GM18499 (cell line): ENCODE results near the gene SCUBE3.

Experiments
- ATAC-seq: cut with Tn5 transposase; IDR thresholded peaks from one replicate; pipeline ENCODE4 v1.9.1; 2021; ENCODE audit warnings: moderate number of reproducible peaks; ENCODE audit not compliant: insufficient read depth, unreplicated experiment

Gene SCUBE3

DNA sequence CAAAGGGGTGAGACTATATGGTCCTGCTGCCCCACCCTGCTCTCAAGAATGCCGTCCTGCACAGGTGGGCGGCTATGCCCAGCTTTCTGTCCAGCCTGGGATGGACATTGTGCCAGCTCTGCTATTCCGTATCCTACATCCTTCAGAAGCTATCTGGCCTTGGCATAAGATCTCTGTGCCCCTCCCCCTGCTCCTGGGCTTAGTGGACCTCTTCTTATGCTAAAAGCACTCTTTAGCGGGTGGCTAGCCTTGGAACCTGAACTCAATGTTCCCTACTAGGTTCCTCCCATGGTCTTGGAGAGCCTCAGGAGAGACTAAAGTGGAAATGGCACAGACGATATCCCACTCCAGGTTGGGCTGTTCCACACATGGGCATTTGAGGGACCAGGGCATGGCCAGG, 22.5 kb downstream of the SCUBE3 start:
- ATAC-seq, result no peak

- no peak for ATAC-seq
Measured at GRCh38 chr6:35237476-35237875, 23.7 kb downstream of the SCUBE3 start.

DNA sequence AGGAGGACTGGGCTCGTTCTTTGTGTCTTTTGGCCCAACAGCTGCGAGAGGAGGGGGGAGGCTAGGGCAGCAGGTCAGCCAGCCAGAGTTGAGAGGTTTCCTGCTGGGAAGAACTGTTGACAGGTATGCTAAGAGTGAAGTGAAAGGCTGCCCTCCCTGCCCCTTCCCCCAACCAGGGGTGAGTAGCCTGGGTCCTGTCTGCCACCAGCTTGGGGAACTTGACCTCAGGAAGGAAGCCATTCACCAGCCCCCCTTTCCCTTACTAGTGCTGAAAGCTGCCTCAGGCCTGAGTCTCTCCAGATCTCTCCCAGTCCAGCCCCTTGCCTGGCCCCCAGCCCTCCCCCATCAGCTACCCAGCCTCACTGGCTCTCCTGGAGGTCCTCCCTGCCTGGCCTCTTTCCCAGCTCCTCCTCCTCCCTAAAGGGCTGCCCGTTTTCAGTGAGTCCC, 25.1 kb downstream of the SCUBE3 start:
- ATAC-seq, result no peak

- ATAC-seq, result no peak
Measured at GRCh38 chr6:35239581-35239980, 25.8 kb downstream of the SCUBE3 start.

DNA sequence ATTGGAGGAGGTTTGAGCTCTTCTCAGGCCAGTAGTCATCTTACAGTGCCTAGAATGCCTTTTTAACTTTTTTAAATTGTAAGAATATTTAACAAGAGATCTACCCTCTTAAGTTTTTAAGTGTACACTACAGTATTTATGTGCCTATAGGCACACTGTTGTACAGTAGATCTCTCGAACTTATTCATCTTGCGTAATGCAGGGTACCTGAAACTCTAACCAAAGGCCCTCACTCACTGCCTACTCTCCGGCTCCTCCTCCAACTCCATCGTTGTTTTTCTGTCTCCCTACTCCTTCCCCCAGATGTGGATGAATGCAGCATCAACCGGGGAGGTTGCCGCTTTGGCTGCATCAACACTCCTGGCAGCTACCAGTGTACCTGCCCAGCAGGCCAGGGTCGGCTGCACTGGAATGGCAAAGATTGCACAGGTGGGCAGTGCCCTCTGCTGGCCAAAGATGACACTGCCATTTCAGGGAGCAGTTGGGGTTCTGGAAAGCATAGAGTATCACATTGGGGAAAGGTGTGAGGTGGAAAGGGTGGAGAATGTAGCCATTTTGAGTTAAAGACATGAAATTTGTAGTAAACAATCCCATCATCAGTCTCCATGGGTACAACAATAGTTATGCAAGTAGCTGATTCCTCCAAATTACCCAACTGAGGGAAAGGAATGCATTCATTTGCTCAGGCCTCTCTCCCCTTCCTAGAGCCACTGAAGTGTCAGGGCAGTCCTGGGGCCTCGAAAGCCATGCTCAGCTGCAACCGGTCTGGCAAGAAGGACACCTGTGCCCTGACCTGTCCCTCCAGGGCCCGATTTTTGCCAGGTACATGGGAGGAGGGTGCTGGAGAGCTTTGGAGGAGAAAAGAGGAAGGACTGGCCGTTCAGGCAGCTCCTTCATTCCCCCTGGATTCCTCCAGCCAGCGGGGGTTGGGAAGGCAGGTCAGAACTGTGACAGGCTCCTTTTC, 27.4 kb downstream of the SCUBE3 start:
- ATAC-seq, result no peak

DNA sequence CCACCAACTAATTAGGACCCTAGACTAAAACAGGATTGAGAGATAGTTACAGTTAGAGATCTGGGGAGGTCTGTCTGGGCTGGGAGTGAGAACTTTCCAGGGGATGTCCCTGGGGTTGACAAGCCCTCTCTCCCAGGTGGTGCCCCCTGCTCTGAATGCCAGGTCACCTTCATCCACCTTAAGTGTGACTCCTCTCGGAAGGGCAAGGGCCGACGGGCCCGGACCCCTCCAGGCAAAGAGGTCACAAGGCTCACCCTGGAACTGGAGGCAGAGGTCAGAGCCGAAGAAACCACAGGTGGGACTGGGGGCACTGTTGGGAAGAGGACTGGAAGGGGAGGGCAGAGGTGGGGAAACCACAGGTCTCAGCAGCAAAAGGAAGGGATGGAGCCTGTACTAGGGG, 28.7 kb downstream of the SCUBE3 start:
- no peak for ATAC-seq

GRCh38 chr6:35242906-35243305, 29.1 kb downstream of the SCUBE3 start:
- ATAC-seq, result no peak

DNA sequence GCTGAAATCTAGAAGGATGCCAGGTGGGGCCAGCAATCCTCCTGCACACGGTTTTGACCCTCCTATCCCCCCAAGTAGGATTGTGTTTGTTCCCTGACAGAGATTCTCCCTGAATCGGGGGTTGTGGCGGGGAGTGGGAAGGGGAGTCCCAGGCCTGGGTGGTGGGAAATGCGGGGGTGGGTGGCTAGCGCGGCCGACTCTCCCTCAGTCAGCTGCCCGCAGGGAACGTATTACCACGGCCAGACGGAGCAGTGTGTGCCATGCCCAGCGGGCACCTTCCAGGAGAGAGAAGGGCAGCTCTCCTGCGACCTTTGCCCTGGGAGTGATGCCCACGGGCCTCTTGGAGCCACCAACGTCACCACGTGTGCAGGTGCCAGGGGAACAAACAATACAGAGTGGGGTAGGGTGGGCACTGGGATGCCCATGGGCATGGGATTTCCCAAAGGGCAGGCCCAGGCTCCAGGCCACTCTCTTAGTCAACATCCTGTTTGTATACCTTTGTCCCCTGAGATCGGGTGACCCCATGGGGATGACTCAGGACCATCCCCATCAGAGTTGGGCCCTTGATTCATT, 29.7 kb downstream of the SCUBE3 start:
- no peak for ATAC-seq

DNA sequence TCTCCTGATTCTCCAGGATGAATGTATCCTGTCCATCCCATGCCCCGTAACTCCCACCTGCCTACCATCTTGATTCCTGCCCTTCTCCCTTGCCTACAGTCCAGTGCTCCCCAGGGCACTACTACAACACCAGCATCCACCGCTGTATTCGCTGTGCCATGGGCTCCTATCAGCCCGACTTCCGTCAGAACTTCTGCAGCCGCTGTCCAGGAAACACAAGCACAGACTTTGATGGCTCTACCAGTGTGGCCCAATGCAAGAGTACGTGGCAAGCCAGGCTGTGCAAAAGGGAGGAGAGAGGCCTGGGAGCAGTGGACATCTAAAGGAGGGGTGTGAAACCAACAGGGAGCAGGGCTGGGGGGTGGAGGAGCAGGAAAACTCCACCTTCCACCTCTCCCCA, 30.8 kb downstream of the SCUBE3 start:
- no peak for ATAC-seq

- ATAC-seq, result no peak
Measured at GRCh38 chr6:35247642-35248231, 34.0 kb downstream of the SCUBE3 start.

DNA sequence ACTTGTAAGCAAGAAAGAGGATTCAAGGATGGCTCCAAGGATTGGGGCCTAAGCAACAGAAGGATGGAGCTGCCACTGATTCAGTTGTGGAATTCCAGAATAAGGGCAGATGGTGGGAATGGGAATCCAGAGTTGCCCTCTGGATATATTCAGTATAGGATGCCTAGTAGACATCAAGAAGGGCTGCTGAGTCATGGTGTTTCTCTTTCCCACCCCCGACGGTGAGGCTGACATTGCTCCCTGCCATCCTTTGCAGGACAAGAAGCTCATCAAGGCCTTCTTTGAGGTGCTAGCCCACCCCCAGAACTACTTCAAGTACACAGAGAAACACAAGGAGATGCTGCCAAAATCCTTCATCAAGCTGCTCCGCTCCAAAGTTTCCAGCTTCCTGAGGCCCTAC, 34.5 kb downstream of the SCUBE3 start:
- ATAC-seq, result no peak

DNA sequence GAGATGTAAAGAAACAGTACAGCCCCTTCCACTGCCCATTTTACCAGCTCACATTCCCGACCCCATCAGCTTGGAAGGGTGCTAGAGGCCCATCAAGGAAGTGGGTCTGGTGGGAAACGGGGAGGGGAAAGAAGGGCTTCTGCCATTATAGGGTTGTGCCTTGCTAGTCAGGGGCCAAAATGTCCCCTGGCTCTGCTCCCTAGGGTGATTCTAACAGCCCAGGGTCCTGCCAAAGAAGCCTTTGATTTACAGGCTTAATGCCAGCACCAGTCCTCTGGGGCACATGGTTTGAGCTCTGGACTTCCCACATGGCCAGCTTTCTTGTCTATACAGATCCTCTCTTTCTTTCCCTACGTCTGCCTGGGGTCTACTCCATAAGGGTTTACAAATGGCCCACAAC, 35.2 kb downstream of the SCUBE3 start:
- ATAC-seq, result no peak

DNA sequence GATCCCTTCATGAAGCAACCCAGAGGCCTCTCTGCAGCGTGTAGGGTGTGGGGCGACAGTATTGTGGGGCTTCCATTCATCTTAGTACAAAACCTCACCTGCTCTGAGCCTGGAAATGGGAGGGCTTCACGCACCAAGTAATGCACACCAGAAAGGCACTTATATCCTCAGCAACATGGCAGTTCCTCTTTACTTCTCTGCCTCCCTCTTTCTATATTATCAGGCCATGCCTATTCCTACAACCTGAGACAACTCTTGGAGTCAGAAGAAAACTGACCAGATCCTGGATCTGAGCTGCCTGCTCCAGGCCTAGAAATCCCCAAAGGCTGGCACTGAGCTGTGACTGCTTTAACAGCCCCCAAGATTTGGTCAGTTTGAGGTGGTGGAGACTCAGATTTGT, 38.2 kb downstream of the SCUBE3 start:
- no peak for ATAC-seq

DNA sequence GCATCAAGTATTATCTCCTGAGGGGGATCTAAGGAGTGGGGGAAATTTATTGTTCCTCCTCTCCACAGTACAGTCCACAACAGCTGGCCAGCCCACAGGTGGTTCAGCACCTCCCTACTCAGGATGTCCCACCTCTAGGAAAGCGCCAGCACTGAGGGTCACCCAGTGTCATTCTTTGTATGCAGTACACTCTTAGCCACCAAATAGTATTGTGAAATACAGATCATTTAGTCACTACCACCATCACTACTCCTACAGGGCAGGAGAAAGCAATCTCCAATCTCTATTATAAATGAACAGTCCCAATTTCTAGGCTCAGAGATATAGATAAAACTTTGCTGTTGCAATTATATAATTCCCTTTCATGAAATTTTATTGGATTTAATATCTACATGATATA, 39.5 kb downstream of the SCUBE3 start:
- ATAC-seq, result no peak

- no peak for ATAC-seq
Measured at GRCh38 chr6:35258336-35258735, 44.6 kb downstream of the SCUBE3 start.

DNA sequence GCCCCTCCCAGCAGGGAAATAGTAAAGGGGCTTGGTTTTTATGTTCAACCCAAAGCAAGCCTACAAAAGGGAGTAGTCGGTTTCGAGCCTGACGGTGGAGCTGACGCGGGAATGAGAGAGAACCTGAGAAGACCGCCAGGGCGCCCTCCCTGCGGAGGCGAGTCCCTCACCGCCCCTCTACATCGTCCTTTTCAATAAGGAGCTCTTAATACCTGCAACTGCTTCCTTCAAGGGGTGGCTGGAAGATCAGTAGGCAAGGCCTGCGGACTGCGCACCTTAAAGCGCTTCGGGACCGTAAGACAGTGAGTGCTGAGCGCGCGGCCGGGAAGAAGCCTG, 45.1 kb downstream of the SCUBE3 start:
- ATAC-seq, result no peak

DNA sequence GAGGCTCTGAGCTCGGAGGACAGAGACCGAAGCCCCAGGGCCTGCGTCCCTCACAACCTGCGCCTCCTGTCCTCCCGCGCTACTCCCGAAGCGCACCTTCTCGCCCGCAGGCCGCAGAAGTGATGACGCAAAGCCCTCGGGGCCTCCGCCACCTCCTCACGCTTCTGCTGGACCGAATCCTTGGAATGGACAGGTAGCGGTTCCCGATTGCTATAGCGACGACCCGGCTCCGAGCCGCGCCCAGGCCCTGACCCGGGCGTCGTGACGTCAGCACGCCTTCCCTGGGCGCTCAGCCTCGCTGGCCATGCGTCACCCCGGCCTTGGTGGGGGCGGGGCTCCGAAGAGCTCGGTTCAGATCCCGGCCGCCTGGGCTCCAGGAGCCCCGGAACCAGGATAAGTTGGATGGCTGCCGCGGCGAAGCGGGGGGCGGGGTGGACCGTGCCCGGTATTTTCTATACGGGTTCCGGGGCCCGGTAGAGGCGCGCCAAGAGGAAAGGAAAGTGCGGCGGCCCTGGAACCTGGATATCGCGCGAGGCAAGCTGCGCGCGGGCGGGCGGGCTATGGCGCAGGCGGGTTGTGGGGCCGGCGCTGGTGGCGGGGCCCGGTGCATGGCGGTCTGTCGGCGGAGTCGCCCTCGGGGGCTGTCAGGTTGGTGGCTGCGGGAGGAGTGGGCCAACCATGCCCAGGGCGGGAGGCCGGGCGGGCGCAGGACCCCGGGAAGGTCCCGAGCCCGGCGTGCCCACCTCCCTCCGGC, 45.6 kb downstream of the SCUBE3 start, which contains the start of gene ZNF76:
ZNF76 (plus strand) TSS at position 542 of the 754 bp plus-strand sequence. CDS start 21,417 bp downstream, outside the sequence.
- ATAC-seq, result peak; percentile 42

DNA sequence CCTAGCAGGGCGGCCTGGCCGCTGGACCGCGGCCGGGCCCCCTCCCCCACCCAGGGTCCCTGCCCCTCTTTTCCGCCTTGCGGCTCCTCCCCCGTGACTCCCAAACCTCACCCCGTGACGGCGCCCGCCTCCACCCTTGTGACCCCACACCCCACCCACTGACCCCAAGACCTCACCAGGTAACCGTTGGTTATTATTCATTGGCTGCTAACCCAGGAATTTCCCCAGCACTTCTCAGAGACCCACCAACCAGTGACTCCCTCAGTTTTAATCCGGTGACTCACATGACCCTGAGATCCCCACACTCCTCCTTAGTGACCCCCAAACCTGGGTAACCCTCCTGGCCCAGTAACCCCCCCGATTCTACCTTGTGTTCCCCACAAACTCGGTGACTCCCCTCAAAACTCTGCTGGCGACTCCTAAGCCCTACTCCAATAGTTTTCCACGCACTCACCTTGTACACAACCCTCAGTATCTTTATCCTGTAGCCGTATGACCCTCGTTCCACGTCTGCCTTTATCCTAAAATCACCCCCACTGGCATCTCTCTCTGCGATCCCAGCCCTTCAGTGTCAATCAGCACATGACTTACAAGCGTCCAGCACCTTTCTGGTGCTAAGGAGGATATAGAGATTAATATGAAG, 46.3 kb downstream of the SCUBE3 start:
- ATAC-seq, result peak; percentile 16

DNA sequence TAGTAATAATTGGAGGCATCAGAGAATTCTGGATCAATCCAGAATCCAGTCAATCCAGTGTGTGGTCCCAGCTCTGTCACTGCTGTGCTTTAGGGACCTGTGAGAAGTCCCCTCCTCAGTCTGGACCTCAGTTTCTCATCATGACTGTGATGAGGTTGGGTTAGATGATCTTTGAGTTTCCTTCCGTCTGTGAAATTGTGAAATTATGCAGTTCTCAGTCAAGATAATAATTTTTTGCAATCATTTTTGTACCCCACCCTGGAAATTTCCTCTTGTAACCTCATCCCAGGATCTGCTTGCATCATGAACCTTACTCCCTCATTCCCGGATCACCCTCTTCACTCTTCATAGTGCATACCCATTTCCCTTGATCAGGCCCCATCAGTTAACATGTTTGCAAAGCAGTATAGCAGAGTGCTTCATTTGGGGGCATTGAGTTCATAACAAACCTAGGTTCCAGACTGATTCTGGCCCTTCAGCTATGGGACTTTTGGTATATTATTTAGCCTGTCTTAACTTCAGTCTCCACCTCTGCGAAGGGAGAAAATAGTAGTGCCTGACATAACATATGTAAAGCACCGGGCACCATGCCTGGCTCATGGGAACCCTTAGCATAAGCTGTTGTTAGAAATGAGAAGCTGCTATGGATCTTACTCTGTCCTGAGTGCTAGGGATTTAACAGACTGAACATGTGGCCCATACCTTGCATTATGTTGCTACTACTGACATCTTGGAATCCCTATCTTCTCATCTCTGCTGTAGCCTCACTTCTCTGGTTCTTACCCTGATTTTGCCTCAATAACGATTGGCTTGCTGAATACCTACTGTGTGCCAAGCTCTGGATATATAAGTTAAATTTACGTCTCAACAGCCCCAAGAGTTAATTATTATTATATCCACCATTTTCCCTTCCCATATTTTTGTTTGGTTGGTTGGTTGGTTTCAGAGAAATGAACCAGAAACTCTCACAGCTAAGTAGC, 47.1 kb downstream of the SCUBE3 start:
- no peak for ATAC-seq
